ENCODE results near the gene EPHB3. TPM values are rescaled to one million over a fixed set of nuclear protein-coding genes. Genes with fewer than 3 reads are reported as not detected.

The EPHB3 gene
- total and polyA plus RNA-seq, 2 donors (not counting 3 experiments of a cell fraction or from before 2014, with no cell fraction given), result 0.01 TPM; not detected in 1

DNA sequence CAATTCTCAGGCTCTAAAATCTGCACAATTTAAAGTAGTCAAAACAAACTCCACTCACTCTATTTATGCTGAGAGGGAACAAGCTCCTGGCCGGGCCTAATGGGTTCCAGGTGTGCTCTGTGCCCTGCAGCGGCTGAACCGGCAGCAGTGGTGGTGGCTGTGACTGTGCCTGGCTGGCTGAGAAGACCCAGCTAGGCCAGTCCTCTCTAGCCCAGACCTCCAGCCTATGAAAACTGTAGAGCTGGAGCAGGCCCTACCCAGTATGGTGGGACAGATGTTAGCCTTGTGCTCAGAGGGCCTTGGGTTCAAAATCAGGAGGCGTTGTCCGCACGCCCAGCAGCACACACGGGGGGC lies 37.0 kb downstream of the EPHB3 start:
- CTCF ChIA-PET, result interaction anchor here (1.1 kb wide), 1 partner anchor 8 kb away, joined by 3 read pairs; no protein-coding TSS in a partner anchor
- no peak overlapping the region for H3K27ac ChIP-seq (ENCODE audit: insufficient read depth, low read depth, low read length)

More for the DNA sequence above, 37.0 kb downstream of the EPHB3 start:
- Histone ChIP-seq H3K4me3 (replicated peaks in 1 of 3; ENCODE audit: insufficient read depth in 1 of 3, low read depth in 1 of 3, low read length in 3 of 3) (no peak overlapping the region), H3K36me3 (ENCODE audit: control insufficient read depth in 2 of 2, extremely low read depth in 1 of 2, insufficient read depth in 2 of 2, low read length in 2 of 2) (no peaks in the 10 kb centered on the region), H3K9me3 (replicated peaks; ENCODE audit: control insufficient read depth, insufficient read depth, low read length) (no peaks in the 10 kb centered on the region), H3K4me2 (ENCODE audit: insufficient read depth, low read length) (no peak overlapping the region), H4K20me1 (replicated peaks; ENCODE audit: control insufficient read depth, extremely low read depth, insufficient read depth, low read length) (no peaks in the 10 kb centered on the region), H3K9ac (replicated peaks; ENCODE audit: extremely low read depth, insufficient read depth, low read length) (no peak overlapping the region), H2AFZ (ENCODE audit: low read depth, low read length) (no peak overlapping the region), H3K79me2 (ENCODE audit: control insufficient read depth, insufficient read depth, low read length) (no peaks in the 10 kb centered on the region), H3K27me3 (ENCODE audit: control insufficient read depth in 2 of 2, insufficient read depth in 2 of 2, low read length in 2 of 2) (peaks cover 29% of the 10 kb centered on the region in 2 experiments), H3K9me1 (replicated peaks; ENCODE audit: control insufficient read depth, extremely low read depth, insufficient read depth, low read length) (no peaks in the 10 kb centered on the region), H3K4me1 (ENCODE audit: control insufficient read depth, extremely low read depth, insufficient read depth, low read length) (no peaks in the 10 kb centered on the region)
- no peak for FAIRE-seq
- dilution Hi-C loops (cut with MboI; ENCODE audit: extremely low pct_ligation_motif_present, low sequenced_read_pairs) (no loop called here), intact Hi-C loops (cut with micrococcal nuclease) (no loop called here)
- TF ChIP-seq, protein P1, sequence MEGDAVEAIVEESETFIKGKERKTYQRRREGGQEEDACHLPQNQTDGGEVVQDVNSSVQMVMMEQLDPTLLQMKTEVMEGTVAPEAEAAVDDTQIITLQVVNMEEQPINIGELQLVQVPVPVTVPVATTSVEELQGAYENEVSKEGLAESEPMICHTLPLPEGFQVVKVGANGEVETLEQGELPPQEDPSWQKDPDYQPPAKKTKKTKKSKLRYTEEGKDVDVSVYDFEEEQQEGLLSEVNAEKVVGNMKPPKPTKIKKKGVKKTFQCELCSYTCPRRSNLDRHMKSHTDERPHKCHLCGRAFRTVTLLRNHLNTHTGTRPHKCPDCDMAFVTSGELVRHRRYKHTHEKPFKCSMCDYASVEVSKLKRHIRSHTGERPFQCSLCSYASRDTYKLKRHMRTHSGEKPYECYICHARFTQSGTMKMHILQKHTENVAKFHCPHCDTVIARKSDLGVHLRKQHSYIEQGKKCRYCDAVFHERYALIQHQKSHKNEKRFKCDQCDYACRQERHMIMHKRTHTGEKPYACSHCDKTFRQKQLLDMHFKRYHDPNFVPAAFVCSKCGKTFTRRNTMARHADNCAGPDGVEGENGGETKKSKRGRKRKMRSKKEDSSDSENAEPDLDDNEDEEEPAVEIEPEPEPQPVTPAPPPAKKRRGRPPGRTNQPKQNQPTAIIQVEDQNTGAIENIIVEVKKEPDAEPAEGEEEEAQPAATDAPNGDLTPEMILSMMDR (IDR thresholded peaks at IDR 0.05; ENCODE audit: extremely low read depth in 1 of 2, insufficient read depth in 1 of 2, low read depth in 1 of 2, low read length in 2 of 2), result no peak
- TF ChIP-seq GATA2 (IDR thresholded peaks at IDR 0.05; ENCODE audit: insufficient read depth, insufficient read length, low read depth, low read length), result no peak
- no peak for TF ChIP-seq POLR2AphosphoS5 (IDR thresholded peaks at IDR 0.05; ENCODE audit: insufficient read depth, low read depth, low read length)
- TF ChIP-seq FOS (IDR thresholded peaks at IDR 0.05; ENCODE audit: borderline replicate concordance, insufficient read depth, low read length), result no peak
- no peak for TF ChIP-seq MYC (IDR thresholded peaks at IDR 0.05; ENCODE audit: low read depth, low read length)
- TF ChIP-seq EZH2 (IDR thresholded peaks at IDR 0.05; ENCODE audit: borderline replicate concordance, low read depth, low read length, severe bottlenecking), result no peak
- TF ChIP-seq JUN (IDR thresholded peaks at IDR 0.05; ENCODE audit: borderline replicate concordance, insufficient read depth, insufficient read length, low read depth), result no peak
- TF ChIP-seq, protein P2, sequence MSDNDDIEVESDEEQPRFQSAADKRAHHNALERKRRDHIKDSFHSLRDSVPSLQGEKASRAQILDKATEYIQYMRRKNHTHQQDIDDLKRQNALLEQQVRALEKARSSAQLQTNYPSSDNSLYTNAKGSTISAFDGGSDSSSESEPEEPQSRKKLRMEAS (IDR thresholded peaks at IDR 0.05; ENCODE audit: insufficient read depth, insufficient read length), result no peak
- TF ChIP-seq POLR2A (IDR thresholded peaks at IDR 0.05; ENCODE audit: low read depth, low read length), result no peak
- DNase-seq (ENCODE audit: low read depth, low spot score), result no peak
- POLR2A ChIA-PET, result no interaction called here
- BruUV-seq (replicated peaks), result no TSS peak

Measured in endothelial cell of umbilical vein (primary cell).